HFFc6 (cell line): ENCODE data around the gene COMMD9. TPM values are rescaled to one million over a fixed set of nuclear protein-coding genes. Genes with fewer than 3 reads are reported as not detected.

Experiments used
- DNase-seq: peaks from one replicate; pipeline ENCODE4 v3.0.0-alpha.2; 2018
- H3K27ac Mint-ChIP-seq: 2 replicates; pipeline ENCODE4 v1.8.0; 2020; ENCODE audit warnings: mild to moderate bottlenecking, mixed read lengths
- H3K27me3 Mint-ChIP-seq: 2 replicates; pipeline ENCODE4 v1.8.0; 2021; ENCODE audit warnings: mild to moderate bottlenecking, moderate library complexity, mixed read lengths; ENCODE audit not compliant: insufficient read depth
- H3K36me3 Mint-ChIP-seq: 2 replicates; pipeline ENCODE4 v1.8.0; 2021; ENCODE audit warnings: low read depth, mixed read lengths
- H3K4me1 Mint-ChIP-seq: 2 replicates; pipeline ENCODE4 v1.8.0; 2020; ENCODE audit warnings: low read depth, mixed read lengths
- H3K4me3 Mint-ChIP-seq: 2 replicates; pipeline ENCODE4 v1.8.0; 2020; ENCODE audit warnings: mild to moderate bottlenecking, moderate library complexity, mixed read lengths
- H3K9me3 Mint-ChIP-seq: 2 replicates; pipeline ENCODE4 v1.8.0; 2020; ENCODE audit warnings: mild to moderate bottlenecking, mixed read lengths
- total RNA-seq, 6 experiments: library from RNA; stranded (reverse); fragmentation: NEBNext Ultra II Directional; extraction: Animal tissue kit (Norgen Biotek cat#: 25700); gene quantifications; 2 replicates in 1 of 6; 3 replicates in 5 of 6; pipeline ENCODE4 v1.2.3, GENCODE V29; 2021
- TF ChIP-seq, protein P1 (sequence below): fragments of 200-600 bp; sonication (generic); IDR thresholded peaks from 2 replicates; pipeline ENCODE4 v1.5.0; 2021; ENCODE audit warnings: antibody characterized with exemption, mild to moderate bottlenecking

COMMD9 gene
- total RNA-seq, 6 experiments from 2014 or later, result 75.4 to 88.9 (median 81.7) TPM

DNA sequence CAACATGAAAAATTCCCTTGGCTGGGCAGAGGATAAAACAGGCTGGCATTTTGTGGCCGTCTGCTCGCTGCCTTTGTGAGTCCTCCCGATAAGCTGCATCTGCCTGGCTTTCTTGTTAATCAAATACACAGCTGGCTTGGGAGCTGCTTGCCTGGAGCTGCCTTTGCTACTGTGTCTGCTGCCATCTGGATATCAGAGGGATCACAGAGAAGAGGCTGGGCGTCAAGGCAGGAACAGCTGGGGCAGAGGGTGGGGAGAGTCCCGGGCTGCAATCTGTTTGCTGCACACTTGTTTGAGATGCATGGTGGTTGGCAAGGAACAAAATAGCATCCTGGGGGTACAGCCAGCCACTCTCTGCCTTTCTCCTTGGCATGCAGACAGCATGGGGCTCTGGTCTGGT is 36.0 kb downstream of the COMMD9 start:
- no peak for DNase-seq
- H3K27me3 Mint-ChIP-seq, result peaks cover 23% of the 10 kb centered on the region
- TF ChIP-seq, protein P1, sequence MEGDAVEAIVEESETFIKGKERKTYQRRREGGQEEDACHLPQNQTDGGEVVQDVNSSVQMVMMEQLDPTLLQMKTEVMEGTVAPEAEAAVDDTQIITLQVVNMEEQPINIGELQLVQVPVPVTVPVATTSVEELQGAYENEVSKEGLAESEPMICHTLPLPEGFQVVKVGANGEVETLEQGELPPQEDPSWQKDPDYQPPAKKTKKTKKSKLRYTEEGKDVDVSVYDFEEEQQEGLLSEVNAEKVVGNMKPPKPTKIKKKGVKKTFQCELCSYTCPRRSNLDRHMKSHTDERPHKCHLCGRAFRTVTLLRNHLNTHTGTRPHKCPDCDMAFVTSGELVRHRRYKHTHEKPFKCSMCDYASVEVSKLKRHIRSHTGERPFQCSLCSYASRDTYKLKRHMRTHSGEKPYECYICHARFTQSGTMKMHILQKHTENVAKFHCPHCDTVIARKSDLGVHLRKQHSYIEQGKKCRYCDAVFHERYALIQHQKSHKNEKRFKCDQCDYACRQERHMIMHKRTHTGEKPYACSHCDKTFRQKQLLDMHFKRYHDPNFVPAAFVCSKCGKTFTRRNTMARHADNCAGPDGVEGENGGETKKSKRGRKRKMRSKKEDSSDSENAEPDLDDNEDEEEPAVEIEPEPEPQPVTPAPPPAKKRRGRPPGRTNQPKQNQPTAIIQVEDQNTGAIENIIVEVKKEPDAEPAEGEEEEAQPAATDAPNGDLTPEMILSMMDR, result no peak
- peaks cover 6% of the 10 kb centered on the region; the same call in 1 of the 2 replicates for H3K36me3 Mint-ChIP-seq
- no peak overlapping the region for H3K4me3 Mint-ChIP-seq
- H3K4me1 Mint-ChIP-seq, result peaks cover 40% of the 10 kb centered on the region
- no peak overlapping the region for H3K27ac Mint-ChIP-seq
- H3K9me3 Mint-ChIP-seq, result peaks cover 7% of the 10 kb centered on the region; the same call in 1 of the 2 replicates

DNA sequence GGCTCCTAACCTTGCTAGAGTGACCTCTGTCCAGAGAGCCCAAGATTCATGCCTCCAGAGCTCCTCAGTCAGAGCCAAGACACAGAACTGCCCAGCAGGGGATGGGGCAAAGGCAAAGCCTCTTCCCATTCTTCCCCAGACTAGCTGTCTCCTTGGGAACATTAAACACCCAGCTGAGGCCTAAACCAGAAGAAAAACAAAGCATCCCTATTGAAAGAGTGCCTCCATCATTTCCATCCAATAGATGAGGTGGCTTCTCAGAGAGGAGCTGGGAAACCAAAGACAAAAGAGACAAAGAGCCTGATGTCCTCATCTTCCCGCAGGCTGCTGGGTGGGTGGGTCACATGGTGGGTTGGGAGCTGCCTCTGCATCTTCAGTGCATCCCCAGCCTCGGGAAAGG is 37.4 kb downstream of the COMMD9 start:
- H3K27me3 Mint-ChIP-seq, result peaks cover 27% of the 10 kb centered on the region

DNA sequence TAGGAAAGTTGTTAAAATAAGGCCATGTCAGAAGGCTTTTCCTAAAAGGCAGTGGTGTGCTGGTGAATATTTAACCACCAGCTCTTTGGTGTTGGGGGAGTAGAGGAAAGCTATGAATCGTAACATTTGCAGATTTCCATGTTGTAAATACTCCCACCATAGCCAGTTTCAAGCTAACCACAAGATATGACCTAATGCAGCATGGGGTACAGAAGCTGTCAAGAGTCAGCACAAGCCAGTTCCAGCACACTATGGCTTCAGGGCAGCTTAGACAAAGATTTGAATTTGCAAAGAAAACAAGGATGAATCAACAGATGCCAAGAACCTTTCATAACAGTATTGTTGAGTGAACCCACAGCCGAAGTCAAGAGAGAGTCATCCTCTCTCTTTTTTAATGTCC is 40.0 kb downstream of the COMMD9 start:
- peak overlapping the region; percentile 15; the same call in 1 of the 2 replicates for H3K4me3 Mint-ChIP-seq
- H3K27me3 Mint-ChIP-seq, result peaks cover 34% of the 10 kb centered on the region
- peaks cover 7% of the 10 kb centered on the region; the same call in 1 of the 2 replicates for H3K9me3 Mint-ChIP-seq
- 0 out of 2 replicates have a peak, but pooled peaks cover 6% of the 10 kb centered on the region for H3K36me3 Mint-ChIP-seq
- H3K27ac Mint-ChIP-seq, result no peak overlapping the region
- peak; percentile 87 for DNase-seq
- H3K4me1 Mint-ChIP-seq, result peaks cover 20% of the 10 kb centered on the region
- TF ChIP-seq, protein P1, result no peak

More for the DNA sequence above, 37.4 kb downstream of the COMMD9 start:
- H3K9me3 Mint-ChIP-seq, result peaks cover 7% of the 10 kb centered on the region; the same call in 1 of the 2 replicates
- no peak overlapping the region for H3K27ac Mint-ChIP-seq
- H3K4me3 Mint-ChIP-seq, result no peak overlapping the region
- TF ChIP-seq, protein P1, result no peak
- peaks cover 6% of the 10 kb centered on the region; the same call in 1 of the 2 replicates for H3K36me3 Mint-ChIP-seq
- H3K4me1 Mint-ChIP-seq, result peaks cover 29% of the 10 kb centered on the region
- no peak for DNase-seq

DNA sequence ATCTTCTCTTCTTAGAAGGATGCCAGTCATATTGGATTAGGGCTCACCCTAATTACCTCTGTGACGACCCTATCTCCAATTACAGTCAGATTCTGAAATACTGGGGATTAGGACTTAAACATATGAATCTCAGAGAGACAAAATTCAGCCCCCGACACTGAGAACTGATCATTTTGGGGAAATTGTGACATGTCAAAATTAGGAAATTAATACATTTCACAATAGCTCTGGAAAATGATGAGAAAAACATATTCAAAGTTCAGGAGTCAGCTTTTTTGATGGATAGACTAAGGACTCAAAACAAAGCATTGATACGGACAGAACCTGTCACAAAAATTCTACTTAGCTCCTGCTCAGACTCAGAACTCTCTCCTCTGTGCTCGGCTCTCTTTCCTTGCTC is 40.8 kb downstream of the COMMD9 start:
- Mint-ChIP-seq H3K27ac (no peak overlapping the region; the same call in 1 of the 2 replicates), H3K27me3 (peaks cover 37% of the 10 kb centered on the region), H3K36me3 (0 out of 2 replicates have a peak, but pooled peaks cover 6% of the 10 kb centered on the region), H3K4me3 (no peak overlapping the region), H3K9me3 (peaks cover 7% of the 10 kb centered on the region; the same call in 1 of the 2 replicates), H3K4me1 (peaks cover 20% of the 10 kb centered on the region)
- no peak for DNase-seq
- TF ChIP-seq, protein P1, result no peak

DNA sequence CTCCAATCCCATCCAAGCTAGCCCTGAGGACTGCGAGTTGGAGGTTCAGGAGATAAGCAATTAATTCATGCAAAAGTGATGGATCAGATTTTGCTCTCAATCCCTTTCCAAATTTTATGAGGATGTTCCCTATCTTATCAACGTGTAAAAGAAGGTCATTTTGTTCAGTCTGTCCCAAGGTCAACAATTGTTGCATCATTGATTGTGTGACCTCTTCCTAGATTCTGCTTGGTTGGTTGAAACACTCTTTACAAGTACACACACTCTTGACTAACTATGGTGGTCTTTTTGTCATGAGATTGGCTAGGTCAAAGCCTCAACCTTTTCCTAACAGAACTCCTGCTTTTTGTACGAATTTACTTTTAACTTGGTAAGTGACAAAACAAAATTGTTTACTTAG is 41.7 kb downstream of the COMMD9 start:
- Mint-ChIP-seq H3K4me1 (peaks cover 20% of the 10 kb centered on the region), H3K9me3 (peaks cover 7% of the 10 kb centered on the region; the same call in 1 of the 2 replicates), H3K4me3 (no peak overlapping the region), H3K27ac (no peak overlapping the region), H3K27me3 (peaks cover 44% of the 10 kb centered on the region), H3K36me3 (0 out of 2 replicates have a peak, but pooled peaks cover 6% of the 10 kb centered on the region)
- TF ChIP-seq, protein P1, result no peak
- DNase-seq, result no peak
